NCI-H82 (cell line): ENCODE data around the gene JMJD6.
A peak's percentile ranks its signal among the peaks of the same experiment; 100 is the strongest.

ENCODE experiments used
- DNase-seq: peaks from one replicate; lab custom pipeline; 2025; lab: John Stamatoyannopoulos, UW

The JMJD6 gene

DNA sequence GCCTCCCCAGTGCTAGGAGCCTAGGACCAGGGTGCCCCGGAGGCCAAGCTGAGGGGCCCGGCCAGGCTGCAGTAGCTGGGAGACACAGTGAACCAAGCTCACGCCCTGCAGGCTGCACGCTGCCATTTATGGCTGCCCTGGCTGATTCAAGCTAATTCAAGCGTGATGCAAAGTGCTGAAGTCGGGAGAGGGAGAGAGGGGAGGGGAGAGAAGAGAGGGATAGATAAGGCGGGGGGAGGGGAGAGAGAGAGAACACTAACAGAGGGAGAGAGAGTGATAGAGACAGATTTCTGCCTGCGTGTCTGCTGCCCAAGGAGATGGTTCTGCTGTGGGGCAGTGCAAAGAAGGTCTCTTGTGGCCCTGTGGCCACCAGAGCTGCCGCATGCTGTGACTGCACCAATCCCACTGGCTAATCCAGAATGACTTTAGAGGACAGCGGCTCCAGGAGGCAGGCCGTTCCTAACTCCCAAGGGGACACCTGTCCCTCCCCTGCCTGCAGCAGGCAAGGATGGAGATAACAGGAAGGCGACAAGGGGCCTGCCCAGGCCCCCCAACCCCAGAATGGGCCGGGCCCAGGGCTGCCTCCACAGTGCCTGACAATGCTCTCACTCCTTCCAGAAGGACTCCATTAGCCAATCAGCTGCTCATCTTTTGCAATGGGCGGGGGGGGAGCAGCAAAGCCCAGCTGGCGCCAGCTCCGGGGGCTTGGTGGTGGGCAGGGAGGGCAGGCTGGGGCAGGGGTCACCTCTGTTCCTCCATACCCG is 28.5 kb downstream of the JMJD6 start:
- DNase-seq, result peak; percentile 60

DNA sequence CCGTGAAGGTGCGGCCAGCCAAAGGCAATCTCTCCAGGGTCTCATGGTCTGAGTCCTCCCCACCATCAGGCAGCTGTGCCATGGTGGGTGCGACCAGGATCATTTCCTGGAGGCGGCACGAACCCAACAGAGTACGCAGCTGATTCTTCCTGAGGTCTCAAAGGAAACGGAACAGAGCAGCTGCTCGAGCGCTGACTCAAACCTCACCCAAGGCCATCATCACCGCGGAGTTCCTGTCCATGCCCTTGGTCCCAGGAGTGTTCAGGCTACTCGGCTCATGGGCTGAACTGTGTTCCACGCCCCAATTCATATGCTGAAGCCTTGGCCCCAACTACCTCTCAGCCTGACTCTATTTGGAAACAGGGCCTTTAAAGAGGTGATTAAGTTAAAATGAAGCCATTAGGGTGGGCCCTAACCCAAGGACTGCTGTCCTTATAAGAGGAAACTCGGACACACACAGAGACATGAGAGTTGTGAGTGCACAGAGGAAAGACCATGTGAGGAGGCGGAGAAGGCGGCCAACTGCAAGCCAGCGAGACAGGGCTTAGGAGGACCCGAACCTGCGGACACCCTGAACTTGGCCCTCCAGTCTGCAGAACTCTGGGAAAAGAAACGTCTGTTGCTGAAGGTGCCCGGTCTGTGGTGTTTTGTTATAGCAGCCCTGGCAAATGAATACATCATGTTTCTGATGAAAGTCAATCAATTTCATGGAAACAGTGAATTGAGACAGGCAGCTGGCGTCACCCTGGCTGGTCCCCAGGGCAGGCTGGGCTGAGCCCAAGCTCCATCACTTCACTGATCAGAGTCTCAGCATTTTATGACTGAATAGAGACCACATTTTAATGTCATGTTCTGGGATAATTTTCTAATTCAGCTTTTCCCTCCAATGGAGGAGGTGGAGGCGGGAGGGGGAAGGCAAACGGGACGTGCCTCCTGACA is 29.4 kb downstream of the JMJD6 start:
- DNase-seq, result no peak

DNA sequence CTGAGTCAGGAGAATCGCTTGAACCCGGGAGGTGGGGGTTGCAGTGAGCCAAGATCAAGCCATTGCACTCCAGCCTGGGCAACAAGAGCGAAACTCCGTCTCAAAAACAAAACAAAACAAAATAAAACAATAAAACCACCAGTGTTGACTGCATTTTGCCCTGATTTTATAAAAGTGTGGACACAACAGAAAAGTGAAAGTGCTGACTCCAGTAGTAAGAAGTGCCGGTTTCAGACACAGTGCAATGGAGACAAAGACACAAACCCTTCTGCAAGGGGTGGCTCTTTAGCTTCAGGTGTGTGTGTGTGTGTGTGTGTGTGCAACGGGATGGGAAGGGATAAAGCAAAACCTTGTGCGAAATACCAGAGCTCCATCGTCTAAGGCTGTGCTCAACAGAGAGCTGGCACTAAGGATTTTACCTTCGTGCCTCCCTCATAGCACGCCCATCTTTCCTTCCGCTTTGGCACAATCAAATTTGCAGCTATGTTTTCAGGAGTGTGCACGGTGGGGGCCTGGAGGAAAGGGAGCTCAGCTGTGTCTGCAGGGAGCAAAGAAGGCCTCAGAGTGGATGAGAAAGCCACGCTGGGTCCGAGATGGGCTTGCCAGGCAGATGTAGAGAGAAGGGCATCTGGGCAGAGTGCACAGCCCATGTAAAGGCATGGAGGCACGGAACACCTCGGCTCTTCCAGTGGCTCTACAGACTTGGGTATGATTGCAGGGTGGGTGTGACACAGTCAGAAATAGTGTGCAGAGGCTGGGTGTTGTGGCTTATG is 31.2 kb downstream of the JMJD6 start:
- no peak for DNase-seq

DNA sequence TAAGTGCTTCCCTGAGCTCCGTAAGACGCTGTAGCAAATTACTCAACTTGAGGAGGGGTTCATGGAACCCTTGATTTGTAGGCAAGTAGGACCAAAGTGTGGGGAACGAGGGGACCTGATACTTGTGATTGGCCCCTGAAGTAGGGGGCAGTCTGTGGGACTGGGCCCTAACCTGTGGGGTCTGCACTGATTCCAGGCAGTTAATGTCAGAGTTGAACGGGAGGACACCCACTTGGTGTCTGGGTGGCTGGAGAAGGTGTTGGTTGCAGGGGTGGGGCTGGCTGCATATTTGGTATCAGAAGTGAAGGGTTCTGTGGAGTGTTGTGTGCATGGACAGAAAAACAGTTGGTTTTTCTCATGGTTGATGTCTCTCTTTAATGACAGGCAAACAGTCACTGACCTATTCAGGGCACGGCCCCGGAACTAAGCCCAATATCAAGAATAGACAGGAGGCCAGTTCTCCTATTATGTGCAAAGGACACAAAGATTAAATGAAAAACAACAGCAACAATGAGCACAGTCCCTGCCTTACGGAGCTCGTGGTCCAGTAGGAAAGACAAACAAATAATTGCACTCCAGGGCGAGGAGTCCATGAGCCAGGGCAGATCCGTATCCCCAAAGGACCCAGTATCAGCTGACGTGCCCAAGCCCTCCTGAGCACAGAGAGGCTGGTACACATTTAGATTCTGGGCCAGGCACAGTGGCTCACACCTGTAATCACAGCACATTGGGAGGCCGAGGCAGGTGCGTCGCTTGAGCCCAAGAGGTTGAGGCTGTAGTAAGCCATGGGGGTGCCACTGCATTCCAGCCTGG is 34.8 kb downstream of the JMJD6 start:
- DNase-seq, result no peak

DNA sequence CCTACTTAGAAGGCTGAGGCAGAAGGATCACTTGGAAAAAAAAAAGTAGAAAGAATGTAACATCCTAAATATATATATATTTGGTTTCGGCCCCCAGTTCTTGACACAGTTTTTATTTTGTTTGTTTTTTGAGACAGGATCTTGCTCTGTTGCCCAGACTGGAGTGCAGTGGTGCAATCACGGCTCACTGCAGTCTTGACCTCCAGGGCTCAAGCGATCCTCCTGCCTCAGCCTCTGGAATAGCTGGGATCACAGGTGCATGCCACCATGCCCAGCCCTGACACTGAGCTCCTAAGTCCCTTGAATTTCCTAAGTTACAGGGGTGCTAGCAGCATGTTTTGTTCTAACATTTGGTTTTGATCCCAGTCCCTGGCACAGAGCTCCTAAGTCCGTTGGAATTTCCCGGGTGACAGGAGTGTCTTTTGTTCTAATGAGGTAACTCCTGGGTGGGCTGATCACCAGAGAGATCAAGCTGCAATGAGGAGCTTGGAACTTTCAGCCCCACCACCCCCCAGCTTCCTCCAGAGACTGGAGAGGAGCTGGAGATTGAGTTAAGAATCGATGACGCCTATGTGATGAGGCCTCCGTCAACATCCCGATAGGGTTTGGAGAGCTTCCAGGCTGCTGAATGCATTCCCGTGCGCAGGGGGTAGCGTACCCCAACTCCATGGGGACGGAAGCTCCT is 35.7 kb downstream of the JMJD6 start:
- no peak for DNase-seq

DNA sequence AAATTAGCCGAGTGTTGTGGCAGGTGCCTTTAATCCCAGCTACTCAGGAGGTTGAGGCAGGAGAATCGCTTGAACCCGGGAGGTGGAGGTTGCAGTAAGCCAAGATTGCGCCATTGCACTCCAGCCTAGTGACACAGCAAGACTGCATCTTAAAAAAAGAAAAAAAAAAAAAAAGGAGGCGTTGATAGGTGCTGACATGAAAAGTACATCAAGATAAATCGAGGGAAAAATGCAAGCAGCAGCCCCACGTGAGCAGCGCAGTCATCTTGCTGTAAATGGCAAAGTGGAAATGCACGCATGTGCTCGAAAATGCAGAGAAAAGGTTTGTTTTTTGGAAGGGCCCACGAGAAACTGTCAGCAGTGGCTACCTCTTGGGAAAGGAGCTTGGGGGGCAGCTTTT is 36.5 kb downstream of the JMJD6 start:
- no peak for DNase-seq

DNA sequence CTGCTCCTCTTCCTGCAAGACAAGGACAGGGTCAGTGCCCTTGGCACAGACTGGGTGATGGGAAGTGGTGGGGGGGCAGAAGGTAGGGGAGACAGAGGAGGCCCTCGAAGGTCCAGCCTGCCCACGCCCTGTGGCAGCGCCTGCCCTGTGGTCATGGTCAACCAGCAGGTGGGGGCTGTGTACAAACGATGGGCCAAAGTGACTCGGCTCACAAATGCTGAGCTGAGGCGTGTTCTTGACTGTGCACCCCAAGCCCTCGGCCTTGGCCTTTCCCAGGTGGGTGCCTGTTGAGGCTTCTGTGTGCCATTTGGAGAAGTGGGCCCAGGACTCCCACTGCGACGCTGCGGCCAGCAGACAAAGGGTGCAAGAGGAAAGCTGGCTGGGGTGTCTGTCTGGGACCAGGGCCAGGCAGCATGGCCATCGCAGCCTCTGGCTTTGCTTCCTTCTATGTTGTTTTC is 38.2 kb downstream of the JMJD6 start:
- no peak for DNase-seq

DNA sequence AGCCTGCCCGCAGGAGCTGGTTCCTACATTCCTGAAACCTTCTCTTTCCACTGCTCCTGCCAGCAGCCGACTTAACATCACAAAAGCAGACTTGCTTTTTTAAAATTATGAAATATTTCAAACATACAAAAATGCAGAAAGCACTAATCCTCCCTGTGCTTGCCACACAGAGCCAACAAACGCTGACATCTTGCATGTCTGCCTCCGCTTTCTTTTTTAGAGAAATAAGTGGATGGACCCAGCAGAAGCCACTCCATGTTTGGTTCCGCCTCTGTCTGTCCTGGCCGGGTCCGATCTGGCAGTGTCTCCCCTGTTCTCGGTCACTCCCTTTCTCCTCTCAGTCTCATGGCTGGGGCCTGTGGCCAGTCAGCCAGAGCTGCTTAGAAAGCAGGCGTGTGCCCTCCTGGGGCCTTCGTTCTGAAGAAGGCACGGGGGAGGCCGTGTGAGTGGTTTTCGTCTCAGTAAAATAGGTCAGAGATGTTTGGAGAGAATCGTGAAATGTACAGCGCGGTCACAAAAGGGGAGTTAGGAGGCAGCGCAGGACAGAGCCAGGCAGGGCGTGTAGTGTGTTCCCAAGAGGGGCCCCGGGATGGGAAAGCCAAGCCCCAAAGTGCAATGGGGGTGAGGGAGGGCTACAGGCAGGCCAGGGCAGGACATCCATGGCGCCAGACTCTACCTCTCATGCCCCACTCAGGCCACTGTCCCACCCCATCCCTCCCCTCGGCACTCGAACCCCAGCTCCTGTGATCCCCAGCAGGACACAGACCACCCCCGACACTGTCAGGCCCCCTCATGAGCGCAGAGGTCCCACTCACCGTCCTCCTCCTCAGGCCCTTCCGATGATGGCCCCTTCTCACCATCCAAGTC is 38.9 kb downstream of the JMJD6 start:
- DNase-seq, result no peak

DNA sequence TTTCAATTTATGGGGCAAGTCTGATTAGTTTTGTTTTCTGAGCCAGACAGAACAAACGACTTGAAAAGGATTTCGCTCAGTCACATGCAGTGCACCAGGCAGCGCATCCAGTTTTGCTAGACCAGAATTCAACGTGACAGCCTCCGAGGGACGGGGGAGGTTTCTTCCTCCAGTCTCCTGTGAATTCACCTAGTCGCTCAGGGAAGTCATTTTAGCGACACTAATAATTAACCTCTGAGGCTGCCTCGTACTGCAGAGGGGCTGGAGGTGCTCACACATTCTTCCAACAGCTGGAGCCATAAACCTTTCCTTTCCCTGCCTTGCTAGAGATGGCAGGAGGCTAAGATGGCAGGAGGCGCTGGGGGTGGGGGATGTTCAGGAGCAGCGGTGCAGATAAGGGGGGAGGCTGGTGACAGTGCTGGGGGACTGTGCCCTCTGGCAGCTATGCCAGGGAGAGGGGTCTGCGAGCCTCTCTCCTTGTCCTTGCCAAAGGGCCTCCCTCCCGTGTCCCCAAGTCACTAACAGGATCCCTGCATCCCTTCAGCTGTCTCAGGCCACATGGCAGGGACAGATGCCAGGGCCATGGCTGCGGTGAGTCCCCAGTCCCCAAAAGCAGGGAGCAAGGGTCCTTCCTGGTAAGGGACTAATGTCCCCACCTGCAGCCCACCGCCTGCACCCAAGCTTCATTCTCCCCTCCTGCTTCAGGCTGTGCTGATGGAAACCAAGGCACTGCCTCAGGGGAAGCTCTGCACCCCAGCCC is 39.7 kb downstream of the JMJD6 start:
- no peak for DNase-seq

DNA sequence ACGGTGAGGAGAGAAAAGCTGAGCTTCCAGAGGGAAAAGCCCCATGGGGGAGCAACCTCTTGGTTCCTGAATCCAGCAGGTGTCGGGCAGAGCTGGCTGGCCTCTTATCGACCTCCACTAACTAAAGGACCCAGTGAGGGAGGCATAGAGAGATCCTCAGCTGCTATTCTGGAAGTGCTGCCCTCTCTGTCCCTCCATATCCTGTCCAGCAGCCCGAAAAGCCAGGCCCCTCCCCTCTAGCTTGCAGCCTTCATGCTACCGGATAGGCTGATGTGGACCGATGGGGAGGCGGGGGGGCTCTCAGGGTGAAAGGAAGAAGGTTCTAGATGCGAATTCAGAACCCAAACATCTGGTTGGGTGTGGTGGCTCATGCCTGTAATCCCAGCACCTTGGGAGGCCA is 40.6 kb downstream of the JMJD6 start:
- no peak for DNase-seq

DNA sequence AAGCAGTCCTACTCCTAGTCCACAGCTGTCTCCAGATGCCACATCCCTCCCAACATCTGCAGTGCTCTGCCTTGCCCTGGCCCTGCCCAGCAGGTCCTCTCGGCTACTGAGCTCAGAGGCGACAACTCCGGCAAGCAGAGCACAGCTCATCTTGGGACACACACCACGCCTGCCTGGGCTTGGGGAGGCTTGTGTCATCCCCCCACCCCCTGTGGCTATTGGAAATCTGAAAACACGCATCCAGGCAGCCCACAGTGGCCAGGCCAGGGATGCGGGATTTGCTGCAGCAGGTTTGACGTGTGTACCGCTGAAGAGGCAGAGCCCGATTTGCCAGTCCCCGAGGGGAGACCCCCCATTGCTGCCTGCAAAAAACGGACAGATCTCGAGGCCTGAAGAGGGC is 41.0 kb downstream of the JMJD6 start:
- DNase-seq, result no peak

DNA sequence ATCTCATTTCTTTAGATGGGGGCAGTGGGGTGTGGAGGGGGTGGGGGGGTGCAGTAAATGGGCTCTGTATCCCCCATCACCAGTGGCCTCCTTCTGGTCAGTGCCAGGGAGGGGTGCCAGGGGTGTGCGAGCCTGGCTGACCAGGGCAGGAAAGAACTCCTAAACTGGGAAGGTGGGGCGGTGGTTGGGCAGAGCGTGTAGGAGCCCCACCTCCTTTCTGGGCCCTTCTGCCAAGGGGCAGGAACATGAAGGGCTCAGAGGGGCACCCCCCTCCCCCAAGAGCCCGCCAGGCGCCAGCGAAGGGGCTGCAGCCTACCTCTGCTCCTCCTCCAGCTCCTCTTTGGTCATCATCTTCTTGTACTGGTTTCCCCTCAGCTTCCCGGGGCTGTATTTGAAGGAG is 41.6 kb downstream of the JMJD6 start:
- DNase-seq, result no peak

DNA sequence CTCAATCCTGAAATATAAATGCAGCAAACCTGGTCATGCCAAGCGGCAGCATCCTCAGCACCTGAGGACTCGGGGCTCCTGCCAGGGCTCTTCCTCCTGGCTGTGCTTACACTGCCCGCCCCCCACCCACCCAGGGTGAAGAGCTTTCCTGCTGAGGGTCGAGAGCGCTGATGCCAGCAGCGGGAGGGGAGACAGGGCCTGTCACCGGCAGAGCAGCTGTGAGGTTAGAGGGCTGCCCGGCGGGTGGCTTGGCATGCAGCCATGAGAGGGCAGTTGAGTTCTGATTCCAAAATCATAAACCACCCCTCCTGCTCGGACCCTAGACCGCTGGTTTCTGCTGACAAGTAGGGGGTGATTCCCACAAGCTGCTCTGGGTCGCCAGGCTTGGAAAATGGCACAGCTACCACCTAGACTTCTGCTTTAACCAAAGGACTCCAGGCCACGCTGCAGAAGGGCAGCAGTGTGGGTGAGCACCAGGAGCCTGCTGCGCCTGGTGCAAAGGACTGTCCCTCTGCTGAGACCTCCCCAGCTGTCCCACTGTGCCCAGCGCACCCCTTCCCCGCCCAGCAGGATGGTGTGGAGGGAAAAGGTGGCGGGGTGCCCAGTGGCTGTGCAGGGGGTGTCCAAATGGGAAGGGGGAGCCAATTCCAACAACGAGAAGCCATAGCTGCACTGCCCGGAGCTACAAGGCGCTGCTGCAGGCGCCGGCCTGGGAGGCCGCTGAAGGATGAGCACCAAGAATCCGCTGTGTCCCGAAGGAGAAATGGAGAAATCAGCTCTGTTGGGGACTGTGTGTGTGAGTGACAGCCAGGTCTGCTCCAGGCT is 42.3 kb downstream of the JMJD6 start:
- no peak for DNase-seq

DNA sequence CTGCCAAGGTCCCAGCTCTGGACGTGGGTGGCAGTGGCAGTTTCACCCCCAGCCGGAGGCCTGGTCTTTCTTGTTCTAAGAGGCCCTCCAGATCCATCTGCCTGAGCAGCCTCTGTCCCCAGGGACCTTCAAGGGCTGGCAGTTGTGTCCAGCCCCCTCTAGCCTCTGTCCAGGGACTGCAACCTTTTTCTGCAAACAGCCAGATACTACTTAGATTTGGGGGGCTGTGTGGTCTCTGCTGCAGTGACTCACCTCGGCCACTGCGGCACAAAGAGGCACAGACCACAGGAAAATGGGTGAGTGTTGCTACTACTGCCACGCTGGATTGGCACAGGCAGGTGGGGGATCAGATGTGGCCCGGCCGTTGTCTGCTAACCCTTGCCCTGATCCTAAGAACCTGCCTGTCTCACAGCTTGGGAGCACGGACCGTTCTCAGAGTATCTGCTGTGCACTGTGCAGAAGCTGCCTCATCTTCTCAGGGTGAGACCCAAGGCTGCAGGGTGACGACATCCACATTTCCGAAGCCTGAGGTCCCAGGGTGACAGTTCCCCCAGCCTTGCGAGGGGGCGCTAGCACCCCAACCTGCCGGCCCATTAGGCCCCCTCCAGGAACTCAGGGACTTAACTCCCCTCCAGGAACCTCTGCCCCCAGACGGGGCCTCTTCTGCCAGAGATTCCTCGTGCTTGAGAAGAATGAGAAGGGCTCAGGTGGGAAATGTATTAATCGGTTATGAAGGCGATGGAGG is 43.2 kb downstream of the JMJD6 start:
- DNase-seq, result no peak

DNA sequence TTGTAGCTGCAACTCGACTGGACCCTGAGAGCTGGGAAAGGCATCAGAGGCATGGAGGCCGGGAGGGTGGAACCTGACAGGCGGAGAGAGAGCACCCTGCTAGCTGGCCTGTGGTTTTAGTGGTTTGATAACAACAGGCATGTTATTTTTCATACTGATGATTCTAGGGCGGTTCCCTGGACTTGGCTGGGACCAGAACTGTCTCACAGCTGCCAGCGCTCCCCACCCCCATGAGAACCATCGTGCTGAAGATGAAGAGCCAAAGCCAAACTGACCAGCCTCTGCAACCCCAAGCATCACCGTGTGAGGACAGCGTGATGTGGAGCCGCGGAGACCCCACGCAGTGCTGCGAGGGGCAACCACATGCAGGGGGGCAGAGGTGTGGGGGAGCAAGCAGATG is 44.1 kb downstream of the JMJD6 start:
- DNase-seq, result no peak

DNA sequence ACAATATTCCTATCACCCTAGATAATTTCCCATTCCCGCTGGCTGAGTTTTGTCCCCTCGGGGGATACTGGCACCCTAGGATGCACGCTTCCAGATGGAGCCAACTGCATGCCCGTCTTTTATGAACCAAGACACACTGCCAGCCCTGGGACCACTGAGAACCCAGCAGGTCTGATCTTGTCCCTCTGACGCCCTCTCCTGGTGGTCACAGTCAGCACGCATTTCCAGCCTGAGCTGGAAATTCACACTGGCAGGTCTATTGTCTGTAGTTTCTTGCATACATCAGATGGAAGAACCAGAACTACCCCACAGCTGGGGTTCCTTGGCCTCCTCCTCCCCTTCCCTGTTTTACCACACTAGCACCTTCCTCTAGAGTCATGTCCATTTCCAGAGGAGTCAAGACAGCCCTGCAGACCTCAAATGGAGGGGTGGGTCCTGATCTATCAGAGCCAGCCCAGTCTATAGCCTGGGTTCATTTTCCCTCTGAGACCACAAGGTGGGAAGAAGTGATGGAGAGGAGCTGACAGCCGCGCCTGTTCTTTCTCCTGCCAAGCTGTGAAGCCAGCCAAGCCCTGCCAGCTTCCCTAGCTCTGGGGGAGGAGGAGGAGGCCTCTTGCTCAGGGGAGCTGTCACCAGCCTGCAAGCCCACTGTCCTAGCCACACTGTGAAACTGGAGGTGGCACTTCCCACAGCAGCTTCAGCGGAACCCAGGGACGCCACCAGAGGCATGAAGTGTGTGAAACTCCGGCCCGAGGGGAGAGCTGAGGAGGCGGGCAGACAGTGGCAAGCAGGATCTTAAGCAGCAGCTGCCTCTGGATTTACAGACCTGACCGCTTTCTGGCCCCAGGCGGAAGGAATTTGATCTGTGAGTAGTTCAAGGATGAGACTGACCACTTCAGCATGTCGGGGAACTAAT is 44.9 kb downstream of the JMJD6 start:
- peak; percentile 83 for DNase-seq
